ENCODE data around the gene PSMD6. TPM values are rescaled to one million over a fixed set of nuclear protein-coding genes. Genes with fewer than 3 reads are reported as not detected.
A peak's percentile ranks its signal among the peaks of the same experiment; 100 is the strongest.

Gene PSMD6
- total and polyA plus RNA-seq, 5 donors from 2014 or later, result 86.7 to 139 (median 124) TPM

- no peaks in the 10 kb centered on the region for H3K9me3 Mint-ChIP-seq
- H3K27me3 Mint-ChIP-seq, result no peaks in the 10 kb centered on the region
- peak overlapping the region; percentile 86 for H3K27ac ChIP-seq (ENCODE audit: insufficient read depth, low read length, poor library complexity, severe bottlenecking)
- H3K27me3 ChIP-seq (ENCODE audit: control insufficient read depth, insufficient read depth, low read length), result no peaks in the 10 kb centered on the region
- peaks cover 4% of the 10 kb centered on the region for H3K36me3 ChIP-seq (ENCODE audit: control insufficient read depth, insufficient read depth, low read length)
- DNase-seq (peak; percentile 27 to 88 (median 86)), ATAC-seq (ENCODE audit: low read depth in 2 of 2) (peak; percentile 77 to 83)
- peaks cover 6% of the 10 kb centered on the region for H3K36me3 Mint-ChIP-seq
- peaks cover 76% of the 10 kb centered on the region for H3K4me1 ChIP-seq (ENCODE audit: control insufficient read depth, insufficient read depth, low read length, poor library complexity, severe bottlenecking)
- peak overlapping the region; percentile 99 for H3K4me3 ChIP-seq (ENCODE audit: low read depth, low read length)
- H3K9me3 ChIP-seq (ENCODE audit: control insufficient read depth in 2 of 2, low read length in 2 of 2), result no peaks in the 10 kb centered on the region
- H3K4me3 Mint-ChIP-seq, result peak overlapping the region; percentile 90 to 99 (median 92)
- peaks cover 15 to 70% (median 58%) of the 10 kb centered on the region in 4 donors for H3K4me1 Mint-ChIP-seq
- peak overlapping the region; percentile 93 to 98 (median 96) for H3K27ac Mint-ChIP-seq
These were observed 55.4 kb downstream of the PSMD6 start for GRCh38 chr3:63967675-63968611.

- ATAC-seq (ENCODE audit: low read depth in 2 of 2), result no peak
- Histone ChIP-seq H3K4me1 (ENCODE audit: control insufficient read depth, insufficient read depth, low read length, poor library complexity, severe bottlenecking) (peaks cover 65% of the 10 kb centered on the region), H3K4me3 (ENCODE audit: low read depth, low read length) (peak overlapping the region; percentile 99), H3K9me3 (ENCODE audit: control insufficient read depth in 2 of 2, low read length in 2 of 2) (no peaks in the 10 kb centered on the region), H3K27ac (ENCODE audit: insufficient read depth, low read length, poor library complexity, severe bottlenecking) (peak overlapping the region; percentile 86), H3K27me3 (ENCODE audit: control insufficient read depth, insufficient read depth, low read length) (no peaks in the 10 kb centered on the region), H3K36me3 (ENCODE audit: control insufficient read depth, insufficient read depth, low read length) (no peaks in the 10 kb centered on the region)
- Mint-ChIP-seq H3K36me3 (no peaks in the 10 kb centered on the region), H3K27me3 (no peaks in the 10 kb centered on the region), H3K9me3 (no peaks in the 10 kb centered on the region), H3K4me1 (peaks cover 12 to 62% (median 52%) of the 10 kb centered on the region in 4 donors), H3K27ac (peak overlapping the region; percentile 93 to 98 (median 96)), H3K4me3 (peak overlapping the region; percentile 20 to 73 (median 60))
- no peak for DNase-seq
These were observed 56.4 kb downstream of the PSMD6 start for GRCh38 chr3:63966871-63967270.

- ATAC-seq (ENCODE audit: low read depth in 2 of 2) (no peak), DNase-seq (no peak)
- no peaks in the 10 kb centered on the region for H3K36me3 Mint-ChIP-seq
- peaks cover 56% of the 10 kb centered on the region for H3K4me1 ChIP-seq (ENCODE audit: control insufficient read depth, insufficient read depth, low read length, poor library complexity, severe bottlenecking)
- H3K9me3 ChIP-seq (ENCODE audit: control insufficient read depth in 2 of 2, low read length in 2 of 2), result no peaks in the 10 kb centered on the region
- H3K36me3 ChIP-seq (ENCODE audit: control insufficient read depth, insufficient read depth, low read length), result no peaks in the 10 kb centered on the region
- no peaks in the 10 kb centered on the region for H3K27me3 ChIP-seq (ENCODE audit: control insufficient read depth, insufficient read depth, low read length)
- H3K9me3 Mint-ChIP-seq, result no peaks in the 10 kb centered on the region
- H3K27me3 Mint-ChIP-seq, result no peaks in the 10 kb centered on the region
- peak overlapping the region in 2 of 3 donors; percentile 96 to 98 for H3K27ac Mint-ChIP-seq
- H3K4me3 Mint-ChIP-seq, result peak overlapping the region in 1 of 4 donors; percentile 70
- peak overlapping the region; percentile 99 for H3K4me3 ChIP-seq (ENCODE audit: low read depth, low read length)
- peaks cover 16 to 57% (median 48%) of the 10 kb centered on the region in 4 donors for H3K4me1 Mint-ChIP-seq
- peak overlapping the region; percentile 86 for H3K27ac ChIP-seq (ENCODE audit: insufficient read depth, low read length, poor library complexity, severe bottlenecking)
These were observed 57.3 kb downstream of the PSMD6 start for GRCh38 chr3:63966007-63966406.

GRCh38 chr3:63964681-63965485 is 58.4 kb downstream of the PSMD6 start:
- no peak overlapping the region for H3K27ac ChIP-seq (ENCODE audit: insufficient read depth, low read length, poor library complexity, severe bottlenecking)
- peaks cover 45% of the 10 kb centered on the region for H3K4me1 ChIP-seq (ENCODE audit: control insufficient read depth, insufficient read depth, low read length, poor library complexity, severe bottlenecking)
- Mint-ChIP-seq H3K36me3 (no peaks in the 10 kb centered on the region), H3K27me3 (no peaks in the 10 kb centered on the region), H3K4me1 (peaks cover 23 to 50% (median 45%) of the 10 kb centered on the region in 4 donors), H3K27ac (peak overlapping the region in 2 of 3 donors; percentile 60 to 96), H3K9me3 (no peaks in the 10 kb centered on the region), H3K4me3 (no peak overlapping the region)
- DNase-seq, result no peak
- H3K27me3 ChIP-seq (ENCODE audit: control insufficient read depth, insufficient read depth, low read length), result no peaks in the 10 kb centered on the region
- ATAC-seq (ENCODE audit: low read depth in 2 of 2), result no peak
- H3K9me3 ChIP-seq (ENCODE audit: control insufficient read depth in 2 of 2, low read length in 2 of 2), result no peaks in the 10 kb centered on the region
- no peaks in the 10 kb centered on the region for H3K36me3 ChIP-seq (ENCODE audit: control insufficient read depth, insufficient read depth, low read length)
- peak overlapping the region; percentile 7 for H3K4me3 ChIP-seq (ENCODE audit: low read depth, low read length)

GRCh38 chr3:63963496-63963895 is 59.8 kb downstream of the PSMD6 start:
- no peaks in the 10 kb centered on the region for H3K27me3 Mint-ChIP-seq
- no peak overlapping the region for H3K4me3 Mint-ChIP-seq
- H3K27ac Mint-ChIP-seq, result no peak overlapping the region
- no peaks in the 10 kb centered on the region for H3K9me3 ChIP-seq (ENCODE audit: control insufficient read depth in 2 of 2, low read length in 2 of 2)
- H3K36me3 ChIP-seq (ENCODE audit: control insufficient read depth, insufficient read depth, low read length), result no peaks in the 10 kb centered on the region
- no peak overlapping the region for H3K27ac ChIP-seq (ENCODE audit: insufficient read depth, low read length, poor library complexity, severe bottlenecking)
- DNase-seq (no peak), ATAC-seq (ENCODE audit: low read depth in 2 of 2) (no peak)
- H3K36me3 Mint-ChIP-seq, result no peaks in the 10 kb centered on the region
- H3K27me3 ChIP-seq (ENCODE audit: control insufficient read depth, insufficient read depth, low read length), result no peaks in the 10 kb centered on the region
- no peaks in the 10 kb centered on the region for H3K9me3 Mint-ChIP-seq
- H3K4me3 ChIP-seq (ENCODE audit: low read depth, low read length), result no peak overlapping the region
- H3K4me1 ChIP-seq (ENCODE audit: control insufficient read depth, insufficient read depth, low read length, poor library complexity, severe bottlenecking), result peaks cover 31% of the 10 kb centered on the region
- peaks cover 31 to 52% (median 46%) of the 10 kb centered on the region in 4 donors for H3K4me1 Mint-ChIP-seq

- Mint-ChIP-seq H3K4me3 (peak overlapping the region in 1 of 4 donors; percentile 73), H3K36me3 (no peaks in the 10 kb centered on the region), H3K27ac (peak overlapping the region in 1 of 3 donors; percentile 15), H3K4me1 (peaks cover 34 to 55% (median 45%) of the 10 kb centered on the region in 4 donors), H3K27me3 (no peaks in the 10 kb centered on the region), H3K9me3 (no peaks in the 10 kb centered on the region)
- H3K36me3 ChIP-seq (ENCODE audit: control insufficient read depth, insufficient read depth, low read length), result no peaks in the 10 kb centered on the region
- H3K4me1 ChIP-seq (ENCODE audit: control insufficient read depth, insufficient read depth, low read length, poor library complexity, severe bottlenecking), result peaks cover 15% of the 10 kb centered on the region
- no peaks in the 10 kb centered on the region for H3K27me3 ChIP-seq (ENCODE audit: control insufficient read depth, insufficient read depth, low read length)
- no peak overlapping the region for H3K4me3 ChIP-seq (ENCODE audit: low read depth, low read length)
- DNase-seq, result peak in 2 of 3 donors; percentile 73 to 79
- H3K9me3 ChIP-seq (ENCODE audit: control insufficient read depth in 2 of 2, low read length in 2 of 2), result no peaks in the 10 kb centered on the region
- ATAC-seq (ENCODE audit: low read depth in 2 of 2), result peak; percentile 89 to 93
- H3K27ac ChIP-seq (ENCODE audit: insufficient read depth, low read length, poor library complexity, severe bottlenecking), result no peak overlapping the region
These were observed 61.4 kb downstream of the PSMD6 start for GRCh38 chr3:63961891-63962290.

Data from CD4-positive, CD25-positive, alpha-beta regulatory T cell (primary cell).